HepG2 (cell line): ENCODE data around the gene MIER1. TPM values are rescaled to one million over a fixed set of nuclear protein-coding genes. Genes with fewer than 3 reads are reported as not detected.
A peak's percentile ranks its signal among the peaks of the same experiment; 100 is the strongest.

ENCODE experiments used
- CHD4 ChIP-seq: fragments of 200-600 bp; sonication (generic); IDR thresholded peaks from 2 replicates; pipeline ENCODE4 v1.7.0; 2017; ENCODE audit warnings: mild to moderate bottlenecking, low read length, borderline replicate concordance
- ETV6 ChIP-seq: sonication (generic); formaldehyde crosslinking; conservative IDR thresholded peaks from 2 replicates; pipeline ENCODE4 v1.4.0; 2020; ENCODE audit warnings: missing genetic modification reagents
- FLYWCH1 ChIP-seq: sonication (generic); formaldehyde crosslinking; IDR thresholded peaks from 2 replicates; pipeline ENCODE4 v1.8.1; 2023; ENCODE audit warnings: mild to moderate bottlenecking, missing genetic modification reagents
- FOXP1 ChIP-seq, 2 experiments: fragments of 450-650 bp in 1 of 2; IDR thresholded peaks; 2 replicates each; pipeline ENCODE4 v1.6.1; 2017 to 2018; ENCODE audit warnings: antibody characterized with exemption in 1 of 2
- HOXA5 ChIP-seq: sonication (generic); formaldehyde crosslinking; IDR thresholded peaks from 2 replicates; pipeline ENCODE4 v1.4.0; 2020; ENCODE audit warnings: missing genetic modification reagents
- MED1 ChIP-seq: sonication (generic); formaldehyde crosslinking; IDR thresholded peaks from 2 replicates; pipeline ENCODE4 v1.4.0; 2020; ENCODE audit warnings: missing genetic modification reagents
- PAX8 ChIP-seq: sonication (generic); formaldehyde crosslinking; IDR thresholded peaks from 2 replicates; pipeline ENCODE4 v1.8.0; 2022; ENCODE audit warnings: mild to moderate bottlenecking, missing genetic modification reagents, borderline replicate concordance
- SALL2 ChIP-seq: sonication (generic); formaldehyde crosslinking; IDR thresholded peaks from 2 replicates; pipeline ENCODE4 v1.8.1; 2023; ENCODE audit warnings: mild to moderate bottlenecking, missing genetic modification reagents, inconsistent platforms
- SOX5 ChIP-seq: IDR thresholded peaks from 2 replicates; pipeline ENCODE4 v1.6.1; 2016; ENCODE audit warnings: borderline replicate concordance
- SP2 ChIP-seq: sonication (generic); formaldehyde crosslinking; IDR thresholded peaks from 2 replicates; pipeline ENCODE4 v1.5.1; 2020; ENCODE audit warnings: mild to moderate bottlenecking, missing genetic modification reagents
- U2AF2 ChIP-seq: fragments of 200-400 bp; formaldehyde crosslinking; IDR thresholded peaks from 2 replicates; pipeline ENCODE4 v1.6.1; 2017; ENCODE audit warnings: low read depth, mild to moderate bottlenecking, low read length
- ZBTB20 ChIP-seq: sonication (generic); formaldehyde crosslinking; IDR thresholded peaks from 2 replicates; pipeline ENCODE4 v1.8.1; 2023; ENCODE audit warnings: missing genetic modification reagents, low read depth, mild to moderate bottlenecking, borderline replicate concordance
- ZBTB37 ChIP-seq: sonication (generic); formaldehyde crosslinking; IDR thresholded peaks from 2 replicates; pipeline ENCODE4 v1.4.0; 2020; ENCODE audit warnings: mild to moderate bottlenecking, missing genetic modification reagents
- ZKSCAN8 ChIP-seq: IDR thresholded peaks from 2 replicates; pipeline ENCODE4 v1.6.1; 2016; ENCODE audit warnings: borderline replicate concordance, missing genetic modification reagents, missing compliant biosample characterization
- ZNF10 ChIP-seq: sonication (generic); formaldehyde crosslinking; IDR thresholded peaks from 2 replicates; pipeline ENCODE4 v1.4.0; 2020; ENCODE audit warnings: mild to moderate bottlenecking, low read depth, missing genetic modification reagents, borderline replicate concordance
- ZNF335 ChIP-seq: sonication (generic); formaldehyde crosslinking; IDR thresholded peaks from 2 replicates; pipeline ENCODE4 v1.4.0; 2020; ENCODE audit warnings: missing genetic modification reagents
- ZNF430 ChIP-seq: sonication (generic); formaldehyde crosslinking; IDR thresholded peaks from 2 replicates; pipeline ENCODE4 v1.9.0; 2021; ENCODE audit warnings: mild to moderate bottlenecking, missing genetic modification reagents
- ZNF496 ChIP-seq: sonication (generic); formaldehyde crosslinking; IDR thresholded peaks from 2 replicates; pipeline ENCODE4 v1.8.1; 2023; ENCODE audit warnings: mild to moderate bottlenecking, moderate library complexity, missing genetic modification reagents; ENCODE audit not compliant: insufficient replicate concordance
- ZNF607 ChIP-seq: sonication (generic); formaldehyde crosslinking; IDR thresholded peaks from 2 replicates; pipeline ENCODE4 v1.5.1; 2020; ENCODE audit warnings: missing genetic modification reagents, mild to moderate bottlenecking, borderline replicate concordance
- ZNF749 ChIP-seq: sonication (generic); formaldehyde crosslinking; IDR thresholded peaks from 2 replicates; pipeline ENCODE4 v1.8.0; 2022; ENCODE audit warnings: mild to moderate bottlenecking, missing genetic modification reagents, moderate library complexity, borderline replicate concordance
- ZNF891 ChIP-seq: sonication (generic); formaldehyde crosslinking; IDR thresholded peaks from 2 replicates; pipeline ENCODE4 v1.5.0; 2020; ENCODE audit warnings: mild to moderate bottlenecking, missing genetic modification reagents
- ZSCAN25 ChIP-seq: sonication (generic); formaldehyde crosslinking; IDR thresholded peaks from 2 replicates; pipeline ENCODE4 v1.8.0; 2022; ENCODE audit warnings: mild to moderate bottlenecking, missing genetic modification reagents
- polyA plus RNA-seq, 8 experiments: library from polyadenylated mRNA; depleted of rRNA in 3 of 8; stranded (reverse) in 7 of 8; unstranded in 1 of 8; fragments of >200 nt; fragmentation: Illumina TruSeq in 4 of 8; extraction: Trizol in 4 of 8; gene quantifications; 2 replicates each; pipeline versions ENCODE4 v1.2.1 to v1.2.3, GENCODE V29; 2011 to 2016; ENCODE audit warnings: low read depth in 4 of 8, missing spikeins in 1 of 8, mixed read lengths in 1 of 8; ENCODE audit not compliant: insufficient read depth in 1 of 8
- total RNA-seq, 5 experiments: library from RNA; depleted of rRNA; stranded (reverse); fragments of >200 nt; fragmentation: Illumina TruSeq; extraction: Trizol; gene quantifications; 2 replicates each; pipeline ENCODE4 v1.2.3, GENCODE V29; 2016; ENCODE audit warnings: low read depth in 1 of 5
- TF ChIP-seq, protein P1 (sequence below): IDR thresholded peaks from 2 replicates; pipeline ENCODE4 v1.6.1; 2016; ENCODE audit warnings: missing compliant biosample characterization, missing genetic modification reagents, borderline replicate concordance
- TF ChIP-seq, protein P2 (sequence below): sonication (generic); formaldehyde crosslinking; IDR thresholded peaks from 2 replicates; pipeline ENCODE4 v1.4.0; 2020; ENCODE audit warnings: mild to moderate bottlenecking, missing genetic modification reagents
- TF ChIP-seq, protein P3 (sequence below): sonication (generic); formaldehyde crosslinking; IDR thresholded peaks from 2 replicates; pipeline ENCODE4 v1.8.0; 2023; ENCODE audit warnings: mild to moderate bottlenecking, missing genetic modification reagents

MIER1 gene
- total and polyA plus RNA-seq, 2 of the 13 experiments (the other 11 are each of a cell fraction or from before 2014, with no cell fraction given) = 7.0 to 30.4 TPM

GRCh38 chr1:66924756-66925557 is at the start of gene MIER1, which contains the start of gene DNAI4 (continued):
- TF ChIP-seq ZNF335 (CRISPR knock-in tag) = peak; percentile 65; the same call in 1 of the 2 replicates
- no peak for TF ChIP-seq ZNF496 (CRISPR knock-in tag)
- TF ChIP-seq ZBTB37 (CRISPR knock-in tag) = no peak
- 0 out of 2 replicates have a peak, but pooled peaks have one; percentile 25 for TF ChIP-seq SALL2
- TF ChIP-seq MED1 (CRISPR knock-in tag) = peak; percentile 76
- TF ChIP-seq FLYWCH1 (CRISPR knock-in tag) = no peak
- TF ChIP-seq CHD4 = no peak
- TF ChIP-seq SOX5 (CRISPR knock-in tag) = peak; percentile 50; the same call in 1 of the 2 replicates
- TF ChIP-seq ZSCAN25 (CRISPR knock-in tag) = peak; percentile 33; the same call in 1 of the 2 replicates
- peak; percentile 27; the same call in 1 of the 2 replicates for TF ChIP-seq HOXA5 (CRISPR knock-in tag)
- TF ChIP-seq ZNF10 (CRISPR knock-in tag) = no peak
- TF ChIP-seq, protein P1, sequence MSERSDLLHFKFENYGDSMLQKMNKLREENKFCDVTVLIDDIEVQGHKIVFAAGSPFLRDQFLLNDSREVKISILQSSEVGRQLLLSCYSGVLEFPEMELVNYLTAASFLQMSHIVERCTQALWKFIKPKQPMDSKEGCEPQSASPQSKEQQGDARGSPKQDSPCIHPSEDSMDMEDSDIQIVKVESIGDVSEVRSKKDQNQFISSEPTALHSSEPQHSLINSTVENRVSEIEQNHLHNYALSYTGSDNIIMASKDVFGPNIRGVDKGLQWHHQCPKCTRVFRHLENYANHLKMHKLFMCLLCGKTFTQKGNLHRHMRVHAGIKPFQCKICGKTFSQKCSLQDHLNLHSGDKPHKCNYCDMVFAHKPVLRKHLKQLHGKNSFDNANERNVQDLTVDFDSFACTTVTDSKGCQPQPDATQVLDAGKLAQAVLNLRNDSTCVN (CRISPR knock-in tag) = 0 out of 2 replicates have a peak, but pooled peaks have one; percentile 27
- TF ChIP-seq ZNF430 = 0 out of 2 replicates have a peak, but pooled peaks have one; percentile 27
- no peak for TF ChIP-seq ZBTB20 (CRISPR knock-in tag)
- TF ChIP-seq, protein P2, sequence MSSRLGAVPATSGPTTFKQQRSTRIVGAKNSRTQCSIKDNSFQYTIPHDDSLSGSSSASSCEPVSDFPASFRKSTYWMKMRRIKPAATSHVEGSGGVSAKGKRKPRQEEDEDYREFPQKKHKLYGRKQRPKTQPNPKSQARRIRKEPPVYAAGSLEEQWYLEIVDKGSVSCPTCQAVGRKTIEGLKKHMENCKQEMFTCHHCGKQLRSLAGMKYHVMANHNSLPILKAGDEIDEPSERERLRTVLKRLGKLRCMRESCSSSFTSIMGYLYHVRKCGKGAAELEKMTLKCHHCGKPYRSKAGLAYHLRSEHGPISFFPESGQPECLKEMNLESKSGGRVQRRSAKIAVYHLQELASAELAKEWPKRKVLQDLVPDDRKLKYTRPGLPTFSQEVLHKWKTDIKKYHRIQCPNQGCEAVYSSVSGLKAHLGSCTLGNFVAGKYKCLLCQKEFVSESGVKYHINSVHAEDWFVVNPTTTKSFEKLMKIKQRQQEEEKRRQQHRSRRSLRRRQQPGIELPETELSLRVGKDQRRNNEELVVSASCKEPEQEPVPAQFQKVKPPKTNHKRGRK (CRISPR knock-in tag) = no peak
- peak; percentile 11; the same call in 1 of the 2 replicates for TF ChIP-seq ZKSCAN8 (CRISPR knock-in tag)
- no peak for TF ChIP-seq ETV6
- TF ChIP-seq ZNF749 (CRISPR knock-in tag) = no peak
- peak; percentile 40 for TF ChIP-seq ZNF607
- no peak for TF ChIP-seq FOXP1 (IDR thresholded peaks at IDR 0.05)
- no peak for TF ChIP-seq FOXP1 (CRISPR knock-in tag; IDR thresholded peaks at IDR 0.05)
- TF ChIP-seq, protein P3, sequence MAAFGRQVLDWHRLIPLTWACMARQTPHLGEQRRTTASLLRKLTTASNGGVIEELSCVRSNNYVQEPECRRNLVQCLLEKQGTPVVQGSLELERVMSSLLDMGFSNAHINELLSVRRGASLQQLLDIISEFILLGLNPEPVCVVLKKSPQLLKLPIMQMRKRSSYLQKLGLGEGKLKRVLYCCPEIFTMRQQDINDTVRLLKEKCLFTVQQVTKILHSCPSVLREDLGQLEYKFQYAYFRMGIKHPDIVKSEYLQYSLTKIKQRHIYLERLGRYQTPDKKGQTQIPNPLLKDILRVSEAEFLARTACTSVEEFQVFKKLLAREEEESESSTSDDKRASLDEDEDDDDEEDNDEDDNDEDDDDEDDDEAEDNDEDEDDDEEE = peak; percentile 83
- peak; percentile 73 for TF ChIP-seq SP2
- TF ChIP-seq ZNF891 (CRISPR knock-in tag) = 0 out of 2 replicates have a peak, but pooled peaks have one; percentile 17
- TF ChIP-seq U2AF2 = 0 out of 2 replicates have a peak, but pooled peaks have one; percentile 72
- TF ChIP-seq PAX8 (CRISPR knock-in tag) = no peak
